GM18505 (cell line): ENCODE data around the gene ADAMTS19.
A peak's percentile ranks its signal among the peaks of the same experiment; 100 is the strongest.

Experiments
- ATAC-seq: cut with Tn5 transposase; IDR thresholded peaks from one replicate; pipeline ENCODE4 v1.9.1; 2021; ENCODE audit not compliant: unreplicated experiment
- POLR2A ChIP-seq: IDR thresholded peaks from 4 replicates; pipeline ENCODE4 v1.6.1; 2011; ENCODE audit warnings: borderline replicate concordance; ENCODE audit not compliant: insufficient read depth, insufficient read length; ENCODE audit errors: extremely low read depth

ADAMTS19 gene

DNA sequence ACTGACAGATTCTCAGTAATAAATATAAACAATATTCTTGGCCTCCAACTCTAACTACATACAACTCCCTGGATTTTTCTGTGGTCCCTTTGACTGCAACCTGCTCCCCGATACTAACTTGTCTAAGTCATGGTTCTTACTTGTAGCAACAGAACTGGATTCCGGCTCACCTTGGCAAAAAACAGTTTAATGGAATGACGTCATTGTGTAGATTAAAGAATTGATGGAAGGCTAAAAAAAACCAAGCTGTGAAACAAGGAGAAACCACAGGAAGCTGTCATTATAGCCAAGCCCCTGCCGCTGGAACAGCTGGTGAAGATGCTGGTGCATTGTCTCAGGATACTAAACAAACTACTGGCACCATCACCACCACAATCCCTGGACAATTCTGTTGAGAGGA, 11.4 kb upstream of the ADAMTS19 start:
- no peak for TF ChIP-seq POLR2A
- ATAC-seq: no peak

GRCh38 chr5:129454461-129454860, 5.6 kb upstream of the ADAMTS19 start:
- ATAC-seq: no peak
- TF ChIP-seq POLR2A: no peak

- no peak for ATAC-seq
- no peak for TF ChIP-seq POLR2A
Observed at GRCh38 chr5:129459450-129459776, 685 bp upstream of the ADAMTS19 start.

DNA sequence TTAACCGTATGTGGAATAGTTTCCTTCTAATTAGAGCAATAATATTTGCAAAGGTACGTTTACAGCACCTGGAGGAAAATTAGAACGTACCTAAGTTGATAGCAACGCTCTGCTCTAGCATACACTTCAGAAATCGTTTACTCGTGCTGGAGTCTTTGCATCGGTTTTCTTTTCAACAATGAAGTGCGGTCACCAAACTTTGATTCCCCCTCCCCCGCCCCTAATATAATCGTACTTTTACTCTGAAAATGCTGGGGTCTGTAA, 506 bp downstream of the ADAMTS19 start:
- TF ChIP-seq POLR2A: no peak
- ATAC-seq: no peak

DNA sequence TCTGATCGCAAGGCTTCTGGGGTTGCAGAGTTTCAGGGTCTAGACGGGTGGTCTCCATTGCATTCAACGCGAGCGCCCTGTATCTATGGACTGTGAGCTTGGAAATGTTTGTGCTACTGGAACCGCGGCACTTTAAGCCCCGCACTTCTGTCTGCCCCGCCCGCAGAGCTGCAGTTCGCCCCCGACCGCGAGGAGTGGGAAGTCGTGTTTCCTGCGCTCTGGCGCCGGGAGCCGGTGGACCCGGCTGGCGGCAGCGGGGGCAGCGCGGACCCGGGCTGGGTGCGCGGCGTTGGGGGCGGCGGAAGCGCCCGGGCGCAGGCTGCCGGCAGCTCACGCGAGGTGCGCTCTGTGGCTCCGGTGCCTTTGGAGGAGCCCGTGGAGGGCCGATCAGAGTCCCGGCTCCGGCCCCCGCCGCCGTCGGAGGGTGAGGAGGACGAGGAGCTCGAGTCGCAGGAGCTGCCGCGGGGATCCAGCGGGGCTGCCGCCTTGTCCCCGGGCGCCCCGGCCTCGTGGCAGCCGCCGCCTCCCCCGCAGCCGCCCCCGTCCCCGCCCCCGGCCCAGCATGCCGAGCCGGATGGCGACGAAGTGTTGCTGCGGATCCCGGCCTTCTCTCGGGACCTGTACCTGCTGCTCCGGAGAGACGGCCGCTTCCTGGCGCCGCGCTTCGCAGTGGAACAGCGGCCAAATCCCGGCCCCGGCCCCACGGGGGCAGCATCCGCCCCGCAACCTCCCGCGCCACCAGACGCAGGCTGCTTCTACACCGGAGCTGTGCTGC, 1.0 kb downstream of the ADAMTS19 start:
- peak; percentile 62 for ATAC-seq
- TF ChIP-seq POLR2A: no peak

DNA sequence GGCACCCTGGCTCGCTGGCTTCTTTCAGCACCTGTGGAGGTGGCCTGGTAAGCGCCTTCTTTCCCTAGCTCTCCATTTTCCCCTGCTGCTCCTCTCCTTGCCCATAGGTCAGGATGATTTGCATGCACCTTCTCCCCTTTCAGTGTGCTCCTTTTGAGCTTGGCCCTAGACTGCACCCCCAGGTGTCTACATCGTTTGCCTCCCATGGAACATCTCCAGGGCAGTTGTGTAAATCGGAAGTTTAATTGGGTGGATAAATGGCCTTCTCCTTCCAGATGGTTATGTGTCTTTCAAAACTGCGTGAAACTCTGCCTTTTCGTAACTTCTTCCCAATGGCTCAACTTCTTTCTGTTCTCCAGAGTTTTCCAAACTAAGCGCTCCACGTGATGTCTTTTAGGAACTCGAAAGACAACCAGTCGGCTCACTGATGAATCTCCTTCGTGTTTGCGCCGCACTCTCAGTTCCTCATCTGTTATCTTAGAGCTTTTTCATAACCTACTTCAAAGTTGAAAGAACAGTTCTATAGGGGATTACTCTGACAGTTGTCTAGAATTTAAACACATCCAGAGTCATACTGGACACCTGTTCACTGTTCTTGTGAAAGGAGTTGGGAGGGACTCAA, 1.7 kb downstream of the ADAMTS19 start:
- no peak for ATAC-seq
- no peak for TF ChIP-seq POLR2A

GRCh38 chr5:129465776-129466344, 5.8 kb downstream of the ADAMTS19 start:
- ATAC-seq: no peak
- TF ChIP-seq POLR2A: no peak

DNA sequence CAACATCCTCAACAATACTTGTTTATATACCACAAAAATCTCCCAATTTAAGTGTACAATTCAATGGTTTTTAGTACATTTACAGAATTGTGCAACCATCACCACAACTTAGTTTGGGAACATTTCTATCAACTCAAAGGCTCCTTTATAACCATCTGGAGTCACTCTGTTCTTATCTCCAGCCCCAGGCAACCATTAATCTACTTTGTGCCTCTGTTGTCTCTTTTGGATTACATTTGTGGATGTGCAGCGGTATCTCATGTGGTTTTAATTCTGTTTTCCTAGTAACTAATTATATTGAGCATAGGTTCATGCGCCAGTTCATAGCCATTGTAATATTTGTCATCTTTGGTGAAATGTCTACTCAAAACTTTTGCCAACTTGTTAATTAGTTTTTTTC, 14.4 kb downstream of the ADAMTS19 start:
- TF ChIP-seq POLR2A: no peak
- no peak for ATAC-seq

GRCh38 chr5:129476751-129477150, 16.7 kb downstream of the ADAMTS19 start:
- ATAC-seq: no peak
- TF ChIP-seq POLR2A: no peak

DNA sequence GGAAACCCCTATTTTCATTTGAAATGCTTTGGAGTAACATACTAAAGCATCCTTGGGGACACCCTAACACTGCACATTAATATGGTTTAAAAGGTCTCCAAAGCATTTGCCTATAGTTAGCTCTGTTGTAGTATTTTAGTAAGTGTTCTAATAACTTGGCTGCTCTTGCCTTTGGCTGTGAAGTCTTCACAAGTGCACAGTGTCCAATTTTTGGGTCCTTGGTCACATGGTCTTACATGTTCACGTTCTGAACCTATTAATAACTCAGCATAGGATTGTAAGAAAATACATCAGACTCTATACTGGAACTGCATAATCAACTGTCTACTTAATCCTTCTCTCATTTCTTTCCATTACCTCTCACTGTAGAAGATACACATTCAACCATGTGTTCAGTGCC, 17.4 kb downstream of the ADAMTS19 start:
- TF ChIP-seq POLR2A: no peak
- ATAC-seq: no peak

DNA sequence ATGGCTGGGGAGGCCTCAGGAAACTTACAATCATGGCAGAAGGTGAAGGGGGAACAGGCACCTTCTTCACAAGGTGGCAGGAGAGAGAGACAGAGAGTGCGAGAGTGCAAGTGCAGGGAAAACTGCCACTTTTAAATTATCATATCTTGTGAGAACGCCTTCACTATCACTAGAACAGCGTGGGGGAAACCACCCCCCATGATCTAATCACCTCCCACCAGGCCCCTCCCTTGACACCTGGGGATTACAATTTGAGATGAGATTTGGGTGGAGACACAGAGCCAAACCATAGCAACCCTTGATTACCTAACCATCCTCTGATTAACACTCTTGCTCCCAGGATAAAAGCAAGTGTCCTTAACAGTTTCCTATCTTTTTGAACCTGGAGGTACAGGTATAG, 21.1 kb downstream of the ADAMTS19 start:
- ATAC-seq: no peak
- TF ChIP-seq POLR2A: no peak

- ATAC-seq: no peak
- TF ChIP-seq POLR2A: no peak
Observed at GRCh38 chr5:129496421-129496820, 36.3 kb downstream of the ADAMTS19 start.

DNA sequence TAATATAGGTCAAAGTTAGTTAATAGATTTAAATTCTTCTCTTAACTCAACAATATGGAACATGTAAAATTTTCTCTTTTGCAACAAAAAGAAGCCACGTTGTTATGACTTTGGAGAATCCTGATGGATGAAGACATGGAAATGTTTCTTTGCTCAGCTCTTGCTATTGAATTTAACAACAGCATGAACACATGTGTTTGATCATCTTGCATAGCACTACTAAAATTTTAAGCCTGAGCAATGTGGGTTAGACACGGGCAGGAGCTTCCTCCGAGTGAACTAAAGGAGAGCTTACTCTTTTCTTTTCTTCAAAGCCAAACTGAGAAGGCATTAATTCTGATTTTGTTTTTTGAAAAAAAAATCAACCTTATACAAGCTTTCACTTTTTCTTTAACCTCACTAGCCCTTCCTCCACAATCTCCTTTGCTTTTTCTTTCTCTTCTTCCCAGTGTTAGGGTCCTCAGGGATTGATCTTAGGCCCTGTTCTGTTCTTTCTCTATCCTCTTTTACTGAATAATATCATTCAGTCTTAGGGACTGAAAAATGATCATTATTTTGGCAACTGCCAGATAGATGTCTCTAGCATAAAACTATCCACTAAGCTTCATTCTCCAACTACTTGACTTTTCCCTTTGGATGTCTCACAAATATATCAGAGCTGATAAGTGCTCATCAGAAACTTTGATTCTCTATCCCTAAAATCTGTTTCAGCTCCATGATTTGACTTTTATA, 36.9 kb downstream of the ADAMTS19 start:
- no peak for TF ChIP-seq POLR2A
- ATAC-seq: no peak
